T-helper 2 cell treated with Interferon-gamma antibody and Interleukin-4, amounts not matched to agents 5 μg/mL and 100 μg/mL, for 36 hours (primary cell): ENCODE data around the gene PLXNC1.

Experiments
- DNase-seq: peaks from one replicate; pipeline ENCODE4 v3.0.0; 2021; ENCODE audit warnings: low spot score
- H3K27ac Mint-ChIP-seq: one replicate; pipeline ENCODE4 v1.8.0; 2021; ENCODE audit warnings: mild to moderate bottlenecking, mixed read lengths
- H3K27me3 Mint-ChIP-seq: one replicate; pipeline ENCODE4 v1.8.0; 2021; ENCODE audit warnings: low read depth, mixed read lengths
- H3K36me3 Mint-ChIP-seq: one replicate; pipeline ENCODE4 v1.8.0; 2021; ENCODE audit warnings: low read depth, mixed read lengths
- H3K4me1 Mint-ChIP-seq: one replicate; pipeline ENCODE4 v1.8.0; 2021; ENCODE audit warnings: low read depth, mixed read lengths
- H3K4me3 Mint-ChIP-seq: one replicate; pipeline ENCODE4 v1.8.0; 2022; ENCODE audit warnings: mild to moderate bottlenecking, moderate library complexity, mixed read lengths
- H3K9me3 Mint-ChIP-seq: one replicate; pipeline ENCODE4 v1.8.0; 2021; ENCODE audit warnings: mixed read lengths

The PLXNC1 gene

DNA sequence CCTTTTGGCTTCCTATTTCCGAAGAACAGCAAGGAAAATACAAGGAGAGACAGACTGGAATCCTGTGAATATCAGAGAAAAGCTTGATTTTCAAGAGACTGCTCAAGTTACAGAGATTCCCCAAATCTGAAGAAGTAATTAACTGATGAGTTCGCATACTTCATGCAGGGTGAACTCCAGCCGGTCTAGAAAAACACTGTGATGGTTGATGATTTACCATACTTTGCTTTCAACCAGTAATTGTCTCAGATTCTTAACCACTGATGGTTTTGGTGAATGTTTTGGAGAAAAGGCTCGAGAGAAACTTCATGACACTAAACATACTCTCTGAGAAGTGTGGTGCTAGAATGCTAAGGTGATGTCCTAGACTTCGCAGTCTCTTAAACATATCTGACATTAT, 4.4 kb upstream of the PLXNC1 start:
- Mint-ChIP-seq H3K27me3 (peaks cover 29% of the 10 kb centered on the region), H3K4me3 (no peak overlapping the region), H3K9me3 (no peaks in the 10 kb centered on the region), H3K27ac (no peak overlapping the region), H3K4me1 (peaks cover 15% of the 10 kb centered on the region), H3K36me3 (no peaks in the 10 kb centered on the region)
- no peak for DNase-seq

DNA sequence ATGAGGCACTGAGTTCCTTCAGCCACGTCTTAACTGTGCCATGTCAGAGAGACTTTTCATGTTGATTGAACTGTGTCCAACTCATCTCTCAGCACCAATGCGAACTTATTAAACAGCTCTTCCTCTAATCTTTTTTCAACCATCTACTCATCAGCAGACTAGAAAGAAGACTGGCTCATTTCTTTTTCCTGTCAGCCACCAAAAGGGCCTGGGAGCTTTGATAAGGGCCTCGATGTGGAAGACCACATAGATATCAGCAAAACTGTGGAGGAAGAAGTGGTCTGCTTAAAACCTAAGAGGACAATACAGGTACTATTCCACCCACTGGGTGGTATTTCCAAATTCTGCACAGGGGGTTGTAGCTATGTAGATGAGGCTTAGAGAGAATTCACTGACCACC, 3.6 kb upstream of the PLXNC1 start:
- Mint-ChIP-seq H3K4me3 (no peak overlapping the region), H3K9me3 (no peaks in the 10 kb centered on the region), H3K27ac (no peak overlapping the region)

DNA sequence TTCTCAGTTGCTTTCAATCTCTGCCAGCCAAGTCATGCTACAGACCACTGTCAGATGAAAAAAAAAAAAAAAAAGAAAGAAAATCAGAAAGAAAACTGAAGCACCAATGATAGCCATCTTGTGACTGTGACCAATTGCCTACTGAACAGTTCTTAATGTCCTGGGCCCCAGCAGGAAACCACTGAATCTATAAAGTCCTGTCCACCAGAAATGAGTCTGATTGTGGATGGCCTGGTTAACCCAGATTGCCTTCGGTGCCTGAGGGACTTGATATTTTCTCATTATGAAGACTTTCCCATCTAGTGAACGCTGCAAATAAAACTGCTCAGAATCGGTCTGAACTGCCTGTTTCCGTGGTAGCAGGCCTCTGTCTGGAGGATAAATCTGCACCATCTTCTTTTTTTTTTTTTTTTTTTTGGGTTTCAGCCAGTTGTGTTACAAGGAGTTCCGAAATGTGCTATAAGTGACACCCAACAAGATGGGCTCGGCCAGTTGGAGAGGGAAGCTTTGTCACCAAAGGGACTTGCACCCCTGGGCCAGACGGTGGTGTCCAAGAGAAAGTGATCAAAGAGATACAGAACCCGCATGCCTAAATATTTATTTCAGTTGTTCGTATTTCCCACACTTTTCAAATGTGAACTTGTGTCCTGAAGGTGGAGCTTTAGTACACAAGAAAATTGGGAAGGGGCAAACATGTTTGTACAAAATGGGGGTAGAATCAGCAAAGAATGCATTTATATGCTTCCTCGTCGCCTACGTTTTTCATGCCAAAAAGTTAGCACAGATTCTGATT, 3.0 kb upstream of the PLXNC1 start:
- H3K4me1 Mint-ChIP-seq = peaks cover 17% of the 10 kb centered on the region
- H3K4me3 Mint-ChIP-seq = no peak overlapping the region
- peaks cover 3% of the 10 kb centered on the region for H3K36me3 Mint-ChIP-seq
- H3K9me3 Mint-ChIP-seq = no peaks in the 10 kb centered on the region
- H3K27ac Mint-ChIP-seq = no peak overlapping the region
- DNase-seq = no peak
- H3K27me3 Mint-ChIP-seq = peaks cover 32% of the 10 kb centered on the region

More for the DNA sequence above, 3.6 kb upstream of the PLXNC1 start:
- H3K27me3 Mint-ChIP-seq = peaks cover 29% of the 10 kb centered on the region
- DNase-seq = no peak
- H3K36me3 Mint-ChIP-seq = no peaks in the 10 kb centered on the region
- H3K4me1 Mint-ChIP-seq = peaks cover 15% of the 10 kb centered on the region

DNA sequence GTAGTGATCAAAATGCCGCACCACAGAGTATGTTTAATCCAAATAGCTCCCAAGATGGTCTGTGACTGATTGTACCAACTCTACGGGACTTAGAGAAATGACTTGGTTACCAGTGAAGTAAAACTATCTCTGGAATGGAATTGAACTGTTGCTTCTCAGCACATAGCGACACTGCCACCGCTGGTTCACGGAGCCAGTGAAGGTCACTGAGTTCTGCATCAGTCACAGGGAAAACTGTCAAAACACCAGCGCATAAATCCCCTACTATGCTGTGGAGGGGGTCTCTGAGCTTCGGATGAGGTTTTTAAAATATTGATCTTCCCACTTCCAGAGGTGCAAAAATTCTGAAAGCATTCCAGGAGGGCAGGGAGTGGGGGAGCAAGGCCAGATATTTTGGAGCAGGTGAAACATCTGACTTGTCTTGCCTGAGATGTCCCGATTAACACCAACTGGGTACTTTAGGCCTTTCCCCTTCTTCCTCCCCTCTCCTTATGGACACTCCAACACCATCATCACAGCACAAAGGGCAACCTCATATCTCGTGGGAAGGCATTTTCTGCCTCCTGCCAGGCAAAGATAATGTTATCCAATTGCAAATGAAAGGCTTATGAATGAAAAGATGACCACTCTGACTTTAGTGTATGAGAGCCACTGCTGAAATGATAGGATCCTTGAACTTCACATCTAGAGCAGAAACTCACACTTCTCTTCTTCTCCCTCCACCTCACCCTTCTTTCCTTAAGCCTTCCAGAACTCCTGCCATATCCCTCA, 2.0 kb upstream of the PLXNC1 start:
- H3K9me3 Mint-ChIP-seq = no peaks in the 10 kb centered on the region
- H3K36me3 Mint-ChIP-seq = peaks cover 5% of the 10 kb centered on the region
- peaks cover 25% of the 10 kb centered on the region for H3K4me1 Mint-ChIP-seq
- DNase-seq = no peak
- H3K27ac Mint-ChIP-seq = no peak overlapping the region
- peaks cover 38% of the 10 kb centered on the region for H3K27me3 Mint-ChIP-seq
- no peak overlapping the region for H3K4me3 Mint-ChIP-seq

DNA sequence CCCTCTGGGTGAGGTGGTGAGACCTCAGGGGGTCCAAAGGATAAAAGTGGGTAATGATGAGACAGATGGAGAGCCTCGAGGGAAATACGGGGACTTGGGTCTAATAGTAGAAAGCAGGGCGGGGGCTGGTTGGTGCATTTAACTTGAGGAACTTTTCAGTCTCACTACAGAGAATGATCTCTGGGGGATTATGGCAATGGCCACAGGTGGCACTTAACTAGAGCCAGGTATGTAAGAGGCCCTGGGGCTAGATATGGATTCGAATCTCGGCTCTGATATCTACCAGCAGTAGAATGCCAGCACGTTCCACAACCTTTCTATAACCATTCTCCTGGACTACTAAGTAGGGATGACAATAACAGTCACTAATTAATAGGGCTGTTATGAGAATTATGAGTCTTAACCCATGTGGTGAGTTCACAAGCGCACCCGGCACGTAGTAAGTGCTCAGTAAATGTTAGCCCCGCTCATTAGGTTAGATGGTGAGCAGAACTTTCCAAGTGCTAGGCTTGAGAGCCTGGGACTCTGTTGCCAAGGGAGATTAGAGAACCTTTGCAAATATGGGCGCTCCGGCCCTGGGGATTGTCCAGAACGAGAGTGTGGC, 888 bp upstream of the PLXNC1 start:
- peaks cover 28% of the 10 kb centered on the region for H3K4me1 Mint-ChIP-seq
- peaks cover 38% of the 10 kb centered on the region for H3K27me3 Mint-ChIP-seq
- H3K9me3 Mint-ChIP-seq = no peaks in the 10 kb centered on the region
- H3K4me3 Mint-ChIP-seq = peak overlapping the region; percentile 73
- peaks cover 7% of the 10 kb centered on the region for H3K36me3 Mint-ChIP-seq
- DNase-seq = no peak
- H3K27ac Mint-ChIP-seq = peak overlapping the region; percentile 26

DNA sequence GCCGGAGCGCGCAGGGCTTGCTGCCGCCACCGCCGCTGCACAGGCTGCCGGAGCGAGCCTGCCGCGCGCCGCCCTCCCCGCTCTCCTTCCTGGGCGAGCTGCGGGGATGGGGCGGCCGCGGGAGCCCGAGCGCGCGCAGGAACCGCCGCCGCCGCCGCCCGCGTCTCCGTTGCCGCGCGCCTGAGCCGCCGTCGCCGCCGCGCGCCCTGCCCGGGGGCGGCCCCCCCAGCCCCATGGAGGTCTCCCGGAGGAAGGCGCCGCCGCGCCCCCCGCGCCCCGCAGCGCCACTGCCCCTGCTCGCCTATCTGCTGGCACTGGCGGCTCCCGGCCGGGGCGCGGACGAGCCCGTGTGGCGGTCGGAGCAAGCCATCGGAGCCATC, 352 bp downstream of the PLXNC1 start:
- Mint-ChIP-seq H3K27ac (no peak overlapping the region), H3K4me3 (peak overlapping the region; percentile 73), H3K9me3 (no peaks in the 10 kb centered on the region), H3K4me1 (peaks cover 31% of the 10 kb centered on the region), H3K36me3 (peaks cover 19% of the 10 kb centered on the region), H3K27me3 (peaks cover 44% of the 10 kb centered on the region)
- no peak for DNase-seq

DNA sequence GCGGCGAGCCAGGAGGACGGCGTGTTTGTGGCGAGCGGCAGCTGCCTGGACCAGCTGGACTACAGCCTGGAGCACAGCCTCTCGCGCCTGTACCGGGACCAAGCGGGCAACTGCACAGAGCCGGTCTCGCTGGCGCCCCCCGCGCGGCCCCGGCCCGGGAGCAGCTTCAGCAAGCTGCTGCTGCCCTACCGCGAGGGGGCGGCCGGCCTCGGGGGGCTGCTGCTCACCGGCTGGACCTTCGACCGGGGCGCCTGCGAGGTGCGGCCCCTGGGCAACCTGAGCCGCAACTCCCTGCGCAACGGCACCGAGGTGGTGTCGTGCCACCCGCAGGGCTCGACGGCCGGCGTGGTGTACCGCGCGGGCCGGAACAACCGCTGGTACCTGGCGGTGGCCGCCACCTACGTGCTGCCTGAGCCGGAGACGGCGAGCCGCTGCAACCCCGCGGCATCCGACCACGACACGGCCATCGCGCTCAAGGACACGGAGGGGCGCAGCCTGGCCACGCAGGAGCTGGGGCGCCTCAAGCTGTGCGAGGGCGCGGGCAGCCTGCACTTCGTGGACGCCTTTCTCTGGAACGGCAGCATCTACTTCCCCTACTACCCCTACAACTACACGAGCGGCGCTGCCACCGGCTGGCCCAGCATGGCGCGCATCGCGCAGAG, 873 bp downstream of the PLXNC1 start:
- H3K36me3 Mint-ChIP-seq = peaks cover 22% of the 10 kb centered on the region
- peak; percentile 49 for DNase-seq
- peaks cover 33% of the 10 kb centered on the region for H3K4me1 Mint-ChIP-seq
- H3K27ac Mint-ChIP-seq = no peak overlapping the region
- H3K4me3 Mint-ChIP-seq = peak overlapping the region; percentile 96
- H3K27me3 Mint-ChIP-seq = peaks cover 41% of the 10 kb centered on the region
- H3K9me3 Mint-ChIP-seq = no peaks in the 10 kb centered on the region

DNA sequence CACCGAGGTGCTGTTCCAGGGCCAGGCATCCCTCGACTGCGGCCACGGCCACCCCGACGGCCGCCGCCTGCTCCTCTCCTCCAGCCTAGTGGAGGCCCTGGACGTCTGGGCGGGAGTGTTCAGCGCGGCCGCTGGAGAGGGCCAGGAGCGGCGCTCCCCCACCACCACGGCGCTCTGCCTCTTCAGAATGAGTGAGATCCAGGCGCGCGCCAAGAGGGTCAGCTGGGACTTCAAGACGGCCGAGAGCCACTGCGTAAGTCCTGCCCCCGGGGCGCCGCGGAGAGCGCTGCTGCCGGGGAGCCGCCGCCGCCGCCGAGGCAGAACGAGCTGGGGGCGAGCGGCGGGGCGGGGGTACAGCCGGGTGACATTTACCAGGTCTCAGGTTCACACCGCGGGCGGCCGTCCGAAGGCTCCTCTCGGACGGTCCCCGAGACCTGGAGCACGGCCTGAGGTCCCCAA, 1.4 kb downstream of the PLXNC1 start:
- peak overlapping the region; percentile 96 for H3K4me3 Mint-ChIP-seq
- H3K9me3 Mint-ChIP-seq = no peaks in the 10 kb centered on the region
- peaks cover 22% of the 10 kb centered on the region for H3K36me3 Mint-ChIP-seq
- H3K27ac Mint-ChIP-seq = no peak overlapping the region
- peaks cover 29% of the 10 kb centered on the region for H3K4me1 Mint-ChIP-seq
- peak; percentile 21 for DNase-seq
- peaks cover 41% of the 10 kb centered on the region for H3K27me3 Mint-ChIP-seq

DNA sequence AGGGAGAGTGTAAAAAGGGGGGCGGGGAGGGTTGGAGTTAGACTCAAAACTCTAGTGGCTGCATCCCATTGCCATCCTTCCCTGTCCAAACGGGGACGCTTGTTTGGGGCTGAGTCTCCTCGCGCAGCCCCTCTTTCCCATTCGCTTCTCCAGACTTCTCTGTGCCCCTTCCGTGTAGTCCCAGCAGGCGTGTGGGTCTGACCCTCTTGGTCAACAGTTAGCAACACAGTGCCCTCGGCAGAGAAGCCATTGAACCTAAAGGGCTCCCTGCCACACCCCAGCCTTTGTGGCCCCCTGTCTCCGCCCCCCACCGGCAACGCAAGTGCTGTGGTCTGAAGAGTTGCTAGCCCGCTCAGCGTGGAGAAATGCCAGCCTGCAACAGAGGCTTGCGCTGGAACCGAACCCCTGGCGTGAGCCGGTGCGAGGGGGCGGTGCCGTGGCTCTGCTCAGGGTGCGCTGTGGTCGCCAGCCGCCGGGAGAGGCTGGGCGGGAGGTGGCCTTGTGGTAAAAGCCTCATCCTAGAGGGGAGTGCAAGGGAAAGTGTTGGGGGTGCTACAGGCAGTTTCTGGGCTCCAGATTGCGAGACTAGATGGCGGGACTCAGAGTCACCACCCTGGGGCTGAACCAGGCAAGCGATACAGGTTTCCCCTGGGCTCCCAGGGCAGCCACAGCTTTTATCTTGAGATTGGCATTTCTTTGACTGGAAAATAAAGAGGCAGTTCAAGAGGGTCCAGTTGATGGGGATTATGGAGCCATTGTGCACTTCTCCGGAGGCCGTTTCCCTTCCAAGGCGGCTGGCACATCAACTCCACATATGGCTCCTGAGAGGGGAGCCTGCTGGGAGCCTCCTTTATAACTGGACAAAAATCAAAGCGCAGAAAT, 2.1 kb downstream of the PLXNC1 start:
- peaks cover 40% of the 10 kb centered on the region for H3K27me3 Mint-ChIP-seq

DNA sequence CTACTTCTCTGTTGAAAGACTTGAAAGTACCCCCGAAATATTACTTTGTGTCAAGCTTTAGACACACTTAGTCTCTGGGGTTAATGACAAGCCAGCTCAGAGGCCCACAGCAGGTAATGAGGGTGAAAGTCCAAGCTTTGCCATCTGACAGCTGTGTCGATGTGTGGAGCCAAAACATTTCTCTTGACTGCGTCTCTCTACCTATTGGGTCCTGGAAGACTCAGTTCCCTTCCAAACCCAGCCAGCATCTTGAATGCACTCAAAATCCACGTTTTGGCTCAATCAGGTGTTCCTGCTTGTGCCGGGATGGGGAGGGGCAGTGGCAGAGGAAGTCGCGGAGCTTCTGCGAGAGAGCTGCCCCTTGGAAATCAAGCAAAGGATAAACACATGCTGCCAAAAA, 3.2 kb downstream of the PLXNC1 start:
- H3K4me3 Mint-ChIP-seq = peak overlapping the region; percentile 21
- peaks cover 24% of the 10 kb centered on the region for H3K36me3 Mint-ChIP-seq
- H3K27me3 Mint-ChIP-seq = peaks cover 32% of the 10 kb centered on the region
- no peak overlapping the region for H3K27ac Mint-ChIP-seq
- peaks cover 22% of the 10 kb centered on the region for H3K4me1 Mint-ChIP-seq
- no peaks in the 10 kb centered on the region for H3K9me3 Mint-ChIP-seq
- no peak for DNase-seq

More for the DNA sequence above, 2.1 kb downstream of the PLXNC1 start:
- Mint-ChIP-seq H3K4me3 (peak overlapping the region; percentile 96), H3K36me3 (peaks cover 22% of the 10 kb centered on the region), H3K9me3 (no peaks in the 10 kb centered on the region), H3K4me1 (peaks cover 27% of the 10 kb centered on the region), H3K27ac (peak overlapping the region; percentile 69)
- peak; percentile 27 for DNase-seq

DNA sequence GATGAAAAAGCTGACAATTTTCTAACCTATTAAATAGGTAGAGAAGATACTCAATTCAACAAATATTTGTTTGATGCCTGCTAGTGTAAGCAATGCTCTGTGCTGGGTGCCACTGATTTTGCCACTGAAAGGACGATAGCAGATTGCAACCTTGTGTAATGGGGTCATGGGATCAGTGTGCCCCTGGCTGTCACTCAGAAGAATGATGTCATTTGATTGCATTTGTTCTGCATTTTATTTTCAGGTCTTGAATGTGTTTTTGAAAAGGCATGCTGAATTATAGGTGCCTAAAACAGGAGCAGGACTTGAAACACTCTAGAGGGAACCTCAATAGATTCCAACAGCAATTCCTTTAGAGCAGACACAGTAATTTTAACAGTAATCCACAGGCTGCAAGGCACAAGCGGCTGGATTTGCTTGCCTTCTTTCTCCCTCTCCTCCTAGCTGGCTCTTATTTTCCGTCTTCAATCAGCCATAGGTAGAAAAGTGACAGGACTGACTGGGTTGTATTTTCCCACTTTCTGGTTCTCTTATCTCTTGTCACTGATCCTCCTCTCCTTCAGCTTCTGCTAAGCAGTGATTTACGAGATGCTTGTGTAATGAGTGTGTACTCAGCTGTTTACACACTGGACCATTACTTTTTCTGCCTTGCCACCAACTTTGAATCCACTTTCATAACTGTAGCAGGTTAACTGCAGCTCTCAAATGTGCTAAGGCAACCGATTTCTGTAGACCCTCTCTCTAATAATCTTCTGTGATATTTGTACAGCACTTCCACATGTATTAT, 4.1 kb downstream of the PLXNC1 start:
- Mint-ChIP-seq H3K9me3 (no peaks in the 10 kb centered on the region), H3K4me1 (peaks cover 22% of the 10 kb centered on the region), H3K27me3 (peaks cover 25% of the 10 kb centered on the region), H3K27ac (no peak overlapping the region), H3K36me3 (peaks cover 24% of the 10 kb centered on the region), H3K4me3 (peak overlapping the region; percentile 5)
- DNase-seq = no peak

DNA sequence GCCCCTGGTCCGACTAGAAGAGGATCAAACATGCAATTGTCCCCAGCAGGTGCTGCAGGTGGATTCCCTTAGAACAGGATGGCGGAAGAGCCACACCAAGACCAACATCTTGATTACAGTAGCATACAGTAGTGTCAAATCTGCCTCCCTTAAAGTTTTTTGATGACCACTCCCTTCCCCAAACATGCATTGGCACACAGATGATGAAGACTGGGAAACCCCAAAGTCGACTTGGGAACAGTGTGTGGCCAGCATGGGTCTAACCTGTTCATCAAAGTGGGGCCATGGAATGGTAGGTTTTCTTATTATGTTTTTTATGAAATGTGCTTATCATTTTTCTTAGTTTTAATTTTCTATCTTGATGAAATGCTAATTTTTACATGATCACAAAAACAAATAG, 8.8 kb downstream of the PLXNC1 start:
- Mint-ChIP-seq H3K27ac (no peak overlapping the region), H3K4me3 (no peak overlapping the region), H3K9me3 (no peaks in the 10 kb centered on the region), H3K27me3 (peaks cover 14% of the 10 kb centered on the region), H3K36me3 (peaks cover 18% of the 10 kb centered on the region), H3K4me1 (peaks cover 18% of the 10 kb centered on the region)
- DNase-seq = no peak
